NCI-H774 (cell line): ENCODE measurements around the gene NDUFS6.

Experiments
- DNase-seq: peaks from one replicate; lab custom pipeline; 2025; lab: John Stamatoyannopoulos, UW

Gene NDUFS6

GRCh38 chr5:1817261-1818043, 16.2 kb downstream of the NDUFS6 start:
- DNase-seq: no peak

DNA sequence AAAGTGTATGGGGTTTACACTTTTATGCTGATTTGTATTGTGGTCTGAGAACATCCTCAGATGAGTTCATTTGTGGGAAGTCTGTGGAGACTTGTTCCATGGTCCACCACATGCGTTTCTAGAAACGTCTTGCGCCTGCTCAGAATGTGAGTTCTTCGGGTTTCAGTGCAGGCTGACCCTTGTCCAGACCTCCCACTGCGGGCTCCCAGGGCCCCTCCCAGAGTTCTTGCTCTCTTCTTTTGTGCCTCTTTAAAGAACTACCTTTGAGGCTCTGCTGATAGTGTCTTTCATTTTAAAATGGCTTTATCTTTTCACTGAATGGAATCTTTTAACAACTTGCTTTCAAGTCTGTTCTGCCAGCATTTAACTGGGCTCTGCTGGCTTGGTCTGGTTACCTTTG, 17.6 kb downstream of the NDUFS6 start:
- DNase-seq: no peak

- DNase-seq: no peak
These were observed 18.3 kb downstream of the NDUFS6 start for GRCh38 chr5:1819458-1819857.

DNA sequence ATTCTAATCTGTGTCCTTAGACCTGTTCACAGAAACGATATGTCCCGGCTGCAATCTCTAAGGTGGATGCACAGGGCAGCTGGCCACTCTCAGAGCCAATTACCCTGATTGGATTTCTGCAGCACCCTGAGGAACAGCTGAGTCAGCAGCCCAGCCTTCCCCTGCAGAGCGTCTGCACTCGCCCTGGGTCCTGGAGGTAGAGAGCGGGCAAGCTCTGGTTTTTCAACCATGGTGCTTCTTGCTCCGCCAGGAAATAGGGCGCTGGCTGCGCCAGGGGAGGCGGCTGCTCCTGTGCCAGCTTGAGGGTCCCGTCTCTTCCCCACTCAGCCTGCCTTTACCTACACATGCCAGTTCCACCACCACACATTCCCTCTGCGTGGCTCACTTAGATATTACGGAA, 19.2 kb downstream of the NDUFS6 start:
- DNase-seq: no peak

DNA sequence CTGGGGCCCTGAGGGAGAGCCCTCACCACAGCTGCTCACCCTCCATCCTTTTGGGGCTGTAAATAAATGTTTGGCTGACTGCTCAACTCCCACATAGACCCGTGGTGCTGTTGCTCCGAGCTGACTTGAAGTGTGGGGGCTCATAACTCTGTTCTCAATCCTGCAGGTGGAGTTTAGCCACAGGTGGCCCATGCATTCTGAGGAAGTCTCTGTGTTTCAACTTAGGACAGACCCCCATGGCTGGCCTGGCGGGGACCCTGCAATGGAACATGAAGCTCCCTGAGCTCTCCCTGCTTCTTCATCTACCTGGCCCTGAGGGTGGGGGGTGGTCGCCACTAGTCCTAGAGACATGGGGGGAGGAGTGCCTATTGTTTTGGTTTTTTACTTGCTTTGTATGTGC, 19.7 kb downstream of the NDUFS6 start:
- no peak for DNase-seq

GRCh38 chr5:1821862-1822261, 20.7 kb downstream of the NDUFS6 start:
- no peak for DNase-seq

GRCh38 chr5:1823381-1824034, 22.3 kb downstream of the NDUFS6 start:
- no peak for DNase-seq

DNA sequence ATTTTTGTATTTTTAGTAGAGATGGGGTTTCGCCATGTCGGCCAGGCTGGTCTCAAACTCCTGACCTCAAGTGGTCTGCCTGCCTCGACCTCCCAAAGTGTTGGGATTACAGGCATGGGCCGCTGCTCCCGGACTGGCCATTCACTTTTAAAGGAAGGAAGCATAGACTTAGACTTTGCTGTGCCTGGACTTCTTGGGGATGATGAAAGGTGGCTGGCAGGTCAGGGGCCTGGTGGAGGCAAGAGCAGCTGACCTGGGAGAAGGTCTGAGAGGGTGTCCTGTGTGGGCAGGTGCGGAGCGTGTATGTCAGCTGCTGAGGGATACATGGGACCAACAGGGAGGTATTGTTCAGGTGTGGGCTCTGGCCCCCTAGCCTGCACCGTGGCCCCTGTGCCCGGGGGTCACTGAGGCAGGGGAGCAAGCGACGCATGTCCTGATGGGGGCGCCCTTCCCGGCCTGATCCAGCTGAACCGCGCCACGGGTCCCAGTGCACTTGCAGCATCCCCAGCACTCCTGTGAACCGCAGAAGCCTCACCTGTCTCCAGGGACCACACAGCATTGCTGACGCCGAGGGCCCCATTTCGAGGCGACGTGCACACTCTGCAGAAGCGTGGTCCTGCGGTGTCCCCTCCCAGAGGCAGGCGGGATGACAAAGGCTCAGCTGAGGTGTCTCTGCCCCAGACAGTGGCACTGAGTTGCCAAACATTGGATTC, 23.1 kb downstream of the NDUFS6 start:
- no peak for DNase-seq

GRCh38 chr5:1824903-1825841, 24.0 kb downstream of the NDUFS6 start:
- DNase-seq: no peak

GRCh38 chr5:1826235-1826980, 25.2 kb downstream of the NDUFS6 start:
- no peak for DNase-seq

DNA sequence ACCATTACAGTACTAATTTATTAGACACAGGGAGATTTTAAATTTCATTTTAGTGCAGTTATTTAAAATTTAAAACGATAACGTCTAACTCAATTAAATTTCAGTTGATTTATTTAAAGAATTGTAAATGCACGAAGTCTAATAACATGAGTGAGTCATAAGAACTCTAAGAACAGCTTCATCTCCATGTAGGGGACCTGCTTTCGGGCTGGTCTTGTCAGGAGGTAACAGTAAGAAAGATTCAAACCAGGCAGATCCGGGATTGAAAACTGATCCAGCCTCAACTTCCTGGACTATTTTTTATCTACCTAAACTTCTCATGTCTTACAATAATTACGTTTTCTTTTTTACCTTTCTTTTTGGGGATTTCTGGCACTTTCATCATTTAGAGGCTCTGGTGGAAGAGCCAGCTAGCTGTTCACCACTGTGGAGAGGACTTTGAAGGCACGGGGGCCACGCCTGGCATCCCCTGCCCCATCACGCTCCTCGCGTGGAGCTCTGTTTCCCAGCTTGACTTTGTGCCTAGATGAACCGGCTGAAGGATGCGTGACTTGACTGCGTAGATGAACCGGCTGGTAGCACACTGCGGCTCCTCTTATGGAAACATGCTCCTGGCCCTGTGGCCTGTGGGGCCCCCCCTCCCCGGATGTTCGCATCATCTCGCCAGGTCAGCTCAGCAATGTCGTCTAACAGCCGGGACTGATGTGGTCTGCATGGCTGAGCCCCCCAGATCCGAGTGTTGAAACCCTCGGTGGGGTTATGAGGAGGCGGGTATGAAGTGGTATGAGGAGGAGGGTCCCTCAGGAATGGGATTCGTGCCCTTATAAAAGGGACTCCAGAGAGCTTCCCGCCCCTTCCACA, 26.0 kb downstream of the NDUFS6 start:
- DNase-seq: no peak

- DNase-seq: no peak
These were observed 26.7 kb downstream of the NDUFS6 start for GRCh38 chr5:1827886-1828397.

DNA sequence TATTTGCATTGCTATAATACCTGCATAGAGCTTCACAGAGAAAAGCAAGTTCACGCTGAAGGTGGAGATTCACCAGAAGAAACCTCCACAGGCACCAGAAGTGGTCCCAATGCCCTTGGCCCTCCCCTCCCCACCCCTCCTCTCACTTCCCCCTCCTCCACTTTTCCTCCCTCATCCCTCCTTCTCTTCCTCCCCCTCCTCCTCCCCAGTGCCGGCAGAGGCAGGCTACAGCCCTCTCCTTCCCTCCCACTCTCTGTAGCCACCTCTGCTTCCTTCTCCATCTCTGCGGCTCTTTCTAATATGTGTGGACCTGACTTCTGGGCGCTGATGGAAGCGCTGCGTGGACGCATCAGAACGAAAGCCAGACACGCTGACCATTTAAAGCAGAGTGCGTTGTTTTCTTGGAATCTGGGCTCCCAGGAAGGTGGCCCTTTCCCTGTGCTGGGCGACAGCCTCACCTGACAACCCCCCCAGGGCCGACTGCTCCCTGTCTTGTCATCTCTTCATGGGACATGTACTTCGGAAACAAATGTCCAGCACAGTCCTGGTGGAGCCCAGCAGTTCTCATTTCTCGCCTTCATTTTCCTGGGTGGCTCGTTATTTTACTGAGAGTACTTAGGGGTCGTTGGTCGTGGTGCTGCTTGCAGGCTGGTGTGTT, 29.5 kb downstream of the NDUFS6 start:
- no peak for DNase-seq

- no peak for DNase-seq
These were observed 30.1 kb downstream of the NDUFS6 start for GRCh38 chr5:1831257-1831656.

DNA sequence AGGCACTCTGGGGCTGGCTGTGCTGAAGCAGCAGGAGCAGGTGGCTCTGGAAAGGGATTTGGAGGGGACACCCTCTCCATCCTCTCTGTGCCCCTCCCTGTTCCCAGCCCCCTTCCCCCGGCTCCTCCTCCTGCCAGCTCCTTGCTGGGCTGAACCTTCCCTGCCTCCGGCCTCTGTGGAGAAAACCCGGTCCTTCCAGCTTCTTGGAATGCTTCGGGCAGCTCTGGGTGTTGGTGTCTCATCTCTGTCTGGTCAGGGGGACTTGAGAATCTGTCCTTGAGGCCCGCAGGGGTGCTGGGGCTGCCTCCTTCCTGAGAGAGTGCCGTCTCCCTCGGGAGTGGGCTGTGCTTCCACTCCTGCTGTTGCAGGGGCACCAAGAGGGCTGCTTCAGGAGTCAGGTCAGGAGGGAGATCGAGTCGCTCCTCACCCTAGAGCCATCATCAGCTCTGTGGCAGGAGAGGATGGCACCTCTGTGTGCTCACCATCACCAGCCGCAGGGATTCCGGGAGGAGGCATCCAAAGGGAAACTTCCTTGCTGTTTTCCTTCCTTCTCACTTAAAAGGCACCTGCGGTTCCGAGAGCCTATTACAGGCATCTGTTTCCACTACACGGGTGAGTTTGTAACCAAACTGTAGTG, 30.6 kb downstream of the NDUFS6 start:
- DNase-seq: no peak

DNA sequence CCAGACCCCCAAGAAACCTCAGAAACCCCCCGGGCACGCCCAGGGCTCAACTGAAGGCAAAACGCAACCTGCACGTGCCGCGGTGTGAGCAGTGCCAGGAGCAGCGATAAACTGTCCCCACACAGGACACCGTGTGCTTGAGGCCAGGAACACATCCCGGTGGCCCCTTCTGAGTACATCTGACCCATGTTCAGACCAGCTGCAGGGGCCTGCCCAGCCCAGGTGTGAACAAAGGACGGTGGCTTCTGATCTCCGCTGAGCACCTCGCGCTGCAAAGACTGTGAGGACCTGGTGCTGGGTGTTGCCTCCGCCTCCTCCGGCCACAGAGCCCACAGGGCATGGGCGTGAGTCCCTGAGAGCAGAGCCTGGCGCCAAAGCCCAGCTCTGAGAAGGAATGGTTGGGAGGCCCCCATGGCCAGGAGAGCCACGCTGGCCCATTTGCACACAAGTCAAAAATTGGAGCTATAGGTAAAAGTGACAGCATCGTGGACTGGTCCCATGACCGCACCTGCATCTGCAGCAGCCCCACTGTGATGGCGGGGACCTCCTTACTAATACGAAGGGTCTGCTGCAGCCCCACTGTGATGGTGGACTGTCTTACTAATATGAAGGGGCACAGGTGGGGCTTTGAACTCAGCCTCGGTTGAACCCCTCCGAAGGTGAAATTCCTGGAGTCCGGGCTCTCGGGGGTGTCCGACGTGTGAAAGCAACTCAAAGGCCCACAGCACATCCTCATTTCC, 31.5 kb downstream of the NDUFS6 start:
- no peak for DNase-seq

DNA sequence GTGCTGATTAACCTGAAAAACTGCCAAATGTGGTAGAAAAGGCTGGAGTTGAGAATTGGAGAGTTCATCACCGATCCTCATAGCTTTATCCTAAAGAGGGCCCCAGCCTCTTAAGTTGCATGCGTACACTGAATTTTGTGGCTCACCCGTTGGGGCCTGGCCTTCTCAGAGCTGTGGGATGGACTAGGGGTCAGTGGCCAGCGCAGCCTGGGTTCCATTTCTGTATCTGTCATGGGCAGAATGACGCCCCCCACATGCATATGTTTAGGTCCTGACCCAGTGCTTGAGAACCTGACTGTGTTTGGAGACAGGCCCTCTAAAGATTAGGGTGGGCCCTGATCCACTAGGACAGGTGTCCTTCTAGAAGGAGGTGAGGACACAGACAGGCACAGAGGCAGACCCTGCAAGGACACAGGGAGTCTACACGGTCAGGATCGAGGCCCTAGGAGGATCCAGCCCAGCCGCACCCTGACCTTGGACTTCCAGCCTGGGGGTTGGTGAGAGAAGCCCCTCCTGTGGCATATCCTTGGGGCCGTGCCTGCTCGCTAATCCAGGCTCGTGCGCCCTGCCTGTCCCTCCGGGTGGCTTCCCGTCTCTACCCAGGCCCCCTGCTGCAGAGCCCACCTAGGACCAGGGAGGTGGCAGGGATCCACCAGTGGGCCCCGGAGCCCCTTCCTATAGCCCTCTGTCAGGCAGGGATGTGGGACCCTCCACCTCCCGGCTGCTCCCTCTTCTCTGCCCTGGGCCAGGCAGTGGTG, 32.2 kb downstream of the NDUFS6 start:
- no peak for DNase-seq
